Measurements from ENCODE around the gene GNAT1. TPM values are rescaled to one million over a fixed set of nuclear protein-coding genes. Genes with fewer than 3 reads are reported as not detected.

GNAT1 gene
- total and polyA plus RNA-seq, 2 of the 13 experiments (the other 11 are each of a cell fraction or from before 2014, with no cell fraction given) = 0.15 TPM; not detected in 1

DNA sequence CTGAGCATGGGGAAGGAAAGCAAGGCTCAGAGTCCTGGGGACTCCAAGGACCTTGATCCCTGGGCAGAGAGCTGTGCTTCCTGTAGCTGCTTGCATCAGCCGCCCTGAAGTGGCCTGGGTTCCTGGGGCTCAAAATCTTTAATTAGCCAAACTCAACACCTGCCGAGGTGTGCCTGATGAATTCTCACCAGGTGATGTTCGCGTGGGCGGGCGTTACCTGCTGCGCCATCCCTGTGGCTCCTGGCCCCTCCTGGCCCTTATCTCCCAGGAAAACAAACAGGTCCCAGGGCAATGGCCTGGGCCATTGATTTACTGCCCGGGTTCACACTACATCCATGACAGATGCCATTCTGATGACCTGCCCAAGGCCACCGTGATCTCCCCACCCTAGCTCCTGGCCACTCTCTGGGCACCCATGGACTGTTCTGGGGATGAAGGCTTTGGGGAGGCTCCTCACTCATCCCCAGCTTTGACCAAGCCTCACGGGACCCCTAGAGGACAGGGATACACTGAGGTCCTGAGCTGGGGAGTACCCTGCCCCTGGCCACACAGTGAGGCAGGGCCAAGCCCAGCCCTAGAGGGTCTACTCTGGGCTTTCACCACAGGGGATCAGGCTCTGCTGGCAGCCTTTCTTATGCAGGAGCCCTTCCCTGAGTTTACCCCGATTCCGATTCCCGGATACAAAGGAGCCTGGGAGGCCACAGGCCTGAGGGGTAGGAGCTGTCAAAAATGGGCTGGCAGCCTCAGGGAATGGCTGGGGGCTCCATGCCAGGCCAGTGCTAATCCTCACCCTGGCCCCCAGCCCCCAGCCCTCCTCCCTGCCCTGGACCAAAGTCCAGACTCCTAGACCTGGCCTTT is 19.3 kb downstream of the GNAT1 start (continued):
- TF ChIP-seq ZNF768 (CRISPR knock-in tag; IDR thresholded peaks at IDR 0.05) = 0 out of 2 replicates have a peak, but pooled peaks have one; percentile 20
- TF ChIP-seq, protein P1, sequence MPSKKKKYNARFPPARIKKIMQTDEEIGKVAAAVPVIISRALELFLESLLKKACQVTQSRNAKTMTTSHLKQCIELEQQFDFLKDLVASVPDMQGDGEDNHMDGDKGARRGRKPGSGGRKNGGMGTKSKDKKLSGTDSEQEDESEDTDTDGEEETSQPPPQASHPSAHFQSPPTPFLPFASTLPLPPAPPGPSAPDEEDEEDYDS (CRISPR knock-in tag; IDR thresholded peaks at IDR 0.05) = no peak; the same call in none of the 2 replicates
- TF ChIP-seq MAFF (IDR thresholded peaks at IDR 0.05; ENCODE audit: low read depth, low read length) = no peak
- TF ChIP-seq HNRNPLL (IDR thresholded peaks at IDR 0.05; ENCODE audit: low read depth, low read length, poor library complexity, severe bottlenecking) = no peak
- TF ChIP-seq, protein P2, sequence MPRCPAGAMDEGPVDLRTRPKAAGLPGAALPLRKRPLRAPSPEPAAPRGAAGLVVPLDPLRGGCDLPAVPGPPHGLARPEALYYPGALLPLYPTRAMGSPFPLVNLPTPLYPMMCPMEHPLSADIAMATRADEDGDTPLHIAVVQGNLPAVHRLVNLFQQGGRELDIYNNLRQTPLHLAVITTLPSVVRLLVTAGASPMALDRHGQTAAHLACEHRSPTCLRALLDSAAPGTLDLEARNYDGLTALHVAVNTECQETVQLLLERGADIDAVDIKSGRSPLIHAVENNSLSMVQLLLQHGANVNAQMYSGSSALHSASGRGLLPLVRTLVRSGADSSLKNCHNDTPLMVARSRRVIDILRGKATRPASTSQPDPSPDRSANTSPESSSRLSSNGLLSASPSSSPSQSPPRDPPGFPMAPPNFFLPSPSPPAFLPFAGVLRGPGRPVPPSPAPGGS (CRISPR knock-in tag; IDR thresholded peaks at IDR 0.05) = no peak; the same call in 1 of the 2 replicates
- no peak for TF ChIP-seq CREB1 (IDR thresholded peaks at IDR 0.05)
- TF ChIP-seq CREB1 (CRISPR knock-in tag; IDR thresholded peaks at IDR 0.05) = no peak
- no peak for TF ChIP-seq ZSCAN30 (CRISPR knock-in tag; IDR thresholded peaks at IDR 0.05)
- TF ChIP-seq SIN3A (IDR thresholded peaks at IDR 0.05; ENCODE audit: borderline replicate concordance, low read depth, low read length) = no peak; the same call in 1 of the 2 replicates
- TF ChIP-seq, protein P3, sequence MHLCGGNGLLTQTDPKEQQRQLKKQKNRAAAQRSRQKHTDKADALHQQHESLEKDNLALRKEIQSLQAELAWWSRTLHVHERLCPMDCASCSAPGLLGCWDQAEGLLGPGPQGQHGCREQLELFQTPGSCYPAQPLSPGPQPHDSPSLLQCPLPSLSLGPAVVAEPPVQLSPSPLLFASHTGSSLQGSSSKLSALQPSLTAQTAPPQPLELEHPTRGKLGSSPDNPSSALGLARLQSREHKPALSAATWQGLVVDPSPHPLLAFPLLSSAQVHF (CRISPR knock-in tag; IDR thresholded peaks at IDR 0.05) = no peak
- TF ChIP-seq, protein P4, sequence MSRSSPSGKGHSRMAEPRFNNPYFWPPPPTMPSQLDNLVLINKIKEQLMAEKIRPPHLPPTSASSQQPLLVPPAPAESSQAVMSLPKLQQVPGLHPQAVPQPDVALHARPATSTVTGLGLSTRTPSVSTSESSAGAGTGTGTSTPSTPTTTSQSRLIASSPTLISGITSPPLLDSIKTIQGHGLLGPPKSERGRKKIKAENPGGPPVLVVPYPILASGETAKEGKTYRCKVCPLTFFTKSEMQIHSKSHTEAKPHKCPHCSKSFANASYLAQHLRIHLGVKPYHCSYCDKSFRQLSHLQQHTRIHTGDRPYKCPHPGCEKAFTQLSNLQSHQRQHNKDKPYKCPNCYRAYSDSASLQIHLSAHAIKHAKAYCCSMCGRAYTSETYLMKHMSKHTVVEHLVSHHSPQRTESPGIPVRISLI (CRISPR knock-in tag; IDR thresholded peaks at IDR 0.05; ENCODE audit: borderline replicate concordance) = peak; percentile 15; the same call in 1 of the 2 replicates
- TF ChIP-seq, protein P5, sequence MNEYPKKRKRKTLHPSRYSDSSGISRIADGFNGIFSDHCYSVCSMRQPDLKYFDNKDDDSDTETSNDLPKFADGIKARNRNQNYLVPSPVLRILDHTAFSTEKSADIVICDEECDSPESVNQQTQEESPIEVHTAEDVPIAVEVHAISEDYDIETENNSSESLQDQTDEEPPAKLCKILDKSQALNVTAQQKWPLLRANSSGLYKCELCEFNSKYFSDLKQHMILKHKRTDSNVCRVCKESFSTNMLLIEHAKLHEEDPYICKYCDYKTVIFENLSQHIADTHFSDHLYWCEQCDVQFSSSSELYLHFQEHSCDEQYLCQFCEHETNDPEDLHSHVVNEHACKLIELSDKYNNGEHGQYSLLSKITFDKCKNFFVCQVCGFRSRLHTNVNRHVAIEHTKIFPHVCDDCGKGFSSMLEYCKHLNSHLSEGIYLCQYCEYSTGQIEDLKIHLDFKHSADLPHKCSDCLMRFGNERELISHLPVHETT (CRISPR knock-in tag; conservative IDR thresholded peaks at IDR 0.05) = 0 out of 2 replicates have a peak, but pooled peaks have one; percentile 31
- no peak for TF ChIP-seq RARG (CRISPR knock-in tag; IDR thresholded peaks at IDR 0.05; ENCODE audit: low read depth)
- TF ChIP-seq, protein P6, sequence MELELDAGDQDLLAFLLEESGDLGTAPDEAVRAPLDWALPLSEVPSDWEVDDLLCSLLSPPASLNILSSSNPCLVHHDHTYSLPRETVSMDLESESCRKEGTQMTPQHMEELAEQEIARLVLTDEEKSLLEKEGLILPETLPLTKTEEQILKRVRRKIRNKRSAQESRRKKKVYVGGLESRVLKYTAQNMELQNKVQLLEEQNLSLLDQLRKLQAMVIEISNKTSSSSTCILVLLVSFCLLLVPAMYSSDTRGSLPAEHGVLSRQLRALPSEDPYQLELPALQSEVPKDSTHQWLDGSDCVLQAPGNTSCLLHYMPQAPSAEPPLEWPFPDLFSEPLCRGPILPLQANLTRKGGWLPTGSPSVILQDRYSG (CRISPR knock-in tag; IDR thresholded peaks at IDR 0.05) = no peak
- TF ChIP-seq RFXAP (CRISPR knock-in tag; IDR thresholded peaks at IDR 0.05; ENCODE audit: borderline replicate concordance) = no peak
- TF ChIP-seq ZC3H4 (CRISPR knock-in tag; IDR thresholded peaks at IDR 0.05; ENCODE audit: borderline replicate concordance) = no peak
- peak; percentile 43; the same call in 1 of the 2 replicates for TF ChIP-seq REPIN1 (CRISPR knock-in tag; IDR thresholded peaks at IDR 0.05; ENCODE audit: borderline replicate concordance, low read depth)
- TF ChIP-seq SIN3B (IDR thresholded peaks at IDR 0.05; ENCODE audit: low read length) = no peak

Data from HepG2 (cell line).